MM.1S (cell line): ENCODE data around the gene RARA.

Experiments used
- CTCF ChIP-seq: fragments of 300-600 bp; sonication (generic); IDR thresholded peaks from 2 replicates; pipeline ENCODE4 v1.5.1; 2016; ENCODE audit warnings: antibody characterized with exemption, low read length, mixed read lengths
- EZH2 ChIP-seq: fragments of 300-600 bp; sonication (generic); optimal IDR thresholded peaks from 2 replicates; pipeline ENCODE3; 2017; ENCODE audit warnings: low read depth, mild to moderate bottlenecking, antibody characterized with exemption, low read length, mixed read lengths

DNA sequence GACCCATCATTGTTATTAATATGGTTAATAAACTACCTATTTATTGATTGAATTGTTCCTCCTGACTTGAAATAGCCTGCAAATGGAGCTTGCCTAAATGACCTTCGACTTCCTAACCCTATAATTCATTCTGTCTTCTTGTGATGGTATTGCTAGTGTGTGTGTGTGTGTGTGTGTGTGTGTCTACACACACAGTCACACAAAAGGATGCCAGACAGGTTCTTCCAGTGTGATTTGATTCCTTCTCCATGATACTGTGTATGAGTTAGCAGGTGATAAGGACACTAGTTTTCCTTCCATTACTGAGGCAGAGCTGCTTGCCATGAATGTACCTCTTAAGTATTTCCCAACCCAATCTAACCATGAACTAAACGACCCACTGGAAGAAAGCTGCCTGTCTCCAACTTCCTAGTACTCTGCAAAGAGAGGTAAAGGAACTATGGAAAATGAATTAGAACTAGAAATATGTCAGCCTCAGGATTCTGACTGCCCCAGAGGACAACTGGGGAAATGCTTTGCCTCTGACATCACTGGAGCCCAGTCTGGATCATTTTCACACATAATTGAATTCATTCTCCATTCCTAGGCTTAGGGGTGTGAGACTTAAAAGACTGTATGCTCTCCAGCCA lies 24.8 kb upstream of the RARA start:
- TF ChIP-seq EZH2: no peak
- no peak for TF ChIP-seq CTCF
